Lung (tissue), 12 donors: ENCODE data around the gene OBSCN. TPM values are rescaled to one million over a fixed set of nuclear protein-coding genes. Genes with fewer than 3 reads are reported as not detected.

ENCODE experiments used
- ATAC-seq: fragments of 200-7000 bp; cut with Tn5 transposase; one replicate; pipeline ENCODE4 v1.9.1; 2020; ENCODE audit warnings: moderate number of reproducible peaks; ENCODE audit not compliant: insufficient read depth, low FRiP score
- DNase-seq, 3 donors: peaks; one replicate each; pipeline ENCODE4 v3.0.0-alpha.2; 2013 to 2017
- H3K27ac ChIP-seq, 2 donors: one replicate each; pipeline ENCODE4 v1.5.1; 2013; ENCODE audit warnings: mild to moderate bottlenecking in 2 of 2, moderate library complexity in 2 of 2, control low read depth in 1 of 2, inconsistent platforms in 1 of 2, low read depth in 1 of 2, low read length in 1 of 2
- H3K27me3 ChIP-seq, 3 donors: one replicate each; pipeline ENCODE4 v1.5.1; 2013; ENCODE audit warnings: low read length in 2 of 3; ENCODE audit not compliant: control insufficient read depth in 3 of 3, insufficient read depth in 3 of 3
- H3K36me3 ChIP-seq, 4 donors: one replicate each; pipeline ENCODE4 v1.5.1; 2013; ENCODE audit warnings: low read length in 4 of 4, mild to moderate bottlenecking in 1 of 4, moderate library complexity in 1 of 4; ENCODE audit not compliant: control insufficient read depth in 4 of 4, insufficient read depth in 4 of 4
- H3K4me1 ChIP-seq, 5 donors: one replicate each; pipeline ENCODE4 v1.5.1; 2013; ENCODE audit warnings: low read length in 5 of 5, mild to moderate bottlenecking in 2 of 5, moderate library complexity in 1 of 5; ENCODE audit not compliant: control insufficient read depth in 5 of 5, insufficient read depth in 5 of 5
- H3K4me3 ChIP-seq: one replicate; pipeline ENCODE4 v1.5.1; 2013; ENCODE audit warnings: mild to moderate bottlenecking, control low read depth, moderate library complexity
- H3K9ac ChIP-seq, 2 donors: one replicate each; pipeline ENCODE4 v1.5.1; 2013; ENCODE audit warnings: low read length in 2 of 2, control low read depth in 1 of 2; ENCODE audit not compliant: insufficient read depth in 1 of 2
- H3K9me3 ChIP-seq, 4 donors: one replicate each; pipeline ENCODE4 v1.5.1; 2013; ENCODE audit warnings: low read length in 3 of 4, mild to moderate bottlenecking in 1 of 4, moderate library complexity in 1 of 4; ENCODE audit not compliant: control insufficient read depth in 4 of 4, insufficient read depth in 3 of 4
- CTCF ChIP-seq: IDR thresholded peaks from 2 replicates; pipeline ENCODE4 v1.5.1; 2012; ENCODE audit warnings: mild to moderate bottlenecking; ENCODE audit errors: control extremely low read depth, extremely low read depth
- WGBS, 2 donors: extraction: QIAGEN DNeasy Blood & Tissue Kit; methylation state at CpG; one replicate each; pipeline ENCODE4 v1.1.7; 2013; 5-methylcytosine and 5-hydroxymethylcytosine counted together
- polyA plus RNA-seq, 2 donors: library from polyadenylated mRNA; stranded (reverse); fragments of 200-250 nt; gene quantifications; one replicate each; pipeline ENCODE4 v1.2.1, GENCODE V29; 2013
- total RNA-seq, 2 donors: library from RNA; depleted of rRNA in 1 of 2; stranded (reverse); fragments of >200 nt in 1 of 2; gene quantifications; one replicate each; pipeline ENCODE4 v1.2.1, GENCODE V29; 2014 to 2021
- donor health status: control.
- donor health status: control.
- donor health status: Bipolar disorder and iron deficiency.
- donor health status: healthy.
- donor health status: DM: yes; HTN: yes; CAD: no.

Gene OBSCN
- total and polyA plus RNA-seq, 4 donors: 5.1 to 47.3 (median 25.4) TPM

- no peak overlapping the region for H3K27ac ChIP-seq
- TF ChIP-seq CTCF: no peak
- 90 to 91% methylated on average over 20 of the region's 20 CpGs for WGBS, 2 donors
Measured at GRCh38 chr1:228365271-228366061, 157.6 kb downstream of the OBSCN start.

GRCh38 chr1:228366062-228366865 lies 158.4 kb downstream of the OBSCN start:
- H3K9ac ChIP-seq: no peak overlapping the region
- H3K4me3 ChIP-seq: no peak overlapping the region
- H3K9me3 ChIP-seq: no peaks in the 10 kb centered on the region
- peak in 1 of 3 donors; percentile 11 for DNase-seq
- peaks cover 0 to 3% (median 0%) of the 10 kb centered on the region in 4 donors for H3K36me3 ChIP-seq
- ATAC-seq: no peak
- H3K27me3 ChIP-seq: no peaks in the 10 kb centered on the region
- no peak for TF ChIP-seq CTCF
- WGBS, 2 donors: 92 to 96% methylated on average over 22 to 23 of the region's 23 CpGs
- H3K27ac ChIP-seq: no peak overlapping the region
- H3K4me1 ChIP-seq: peaks cover 0 to 3% (median 0%) of the 10 kb centered on the region in 5 donors

More at GRCh38 chr1:228365271-228366061, 157.6 kb downstream of the OBSCN start:
- Histone ChIP-seq H3K9me3 (no peaks in the 10 kb centered on the region), H3K9ac (no peak overlapping the region), H3K4me1 (peaks cover 0 to 3% (median 0%) of the 10 kb centered on the region in 5 donors), H3K36me3 (no peaks in the 10 kb centered on the region), H3K27me3 (no peaks in the 10 kb centered on the region), H3K4me3 (no peak overlapping the region)
- DNase-seq (peak in 1 of 3 donors; percentile 11), ATAC-seq (no peak)

- TF ChIP-seq CTCF: no peak
- Histone ChIP-seq H3K27ac (peak overlapping the region in 1 of 2 donors; percentile 30), H3K9me3 (no peaks in the 10 kb centered on the region), H3K36me3 (peaks cover 0 to 3% (median 0%) of the 10 kb centered on the region in 4 donors), H3K4me3 (no peak overlapping the region), H3K27me3 (no peaks in the 10 kb centered on the region), H3K4me1 (peaks cover 0 to 3% (median 0%) of the 10 kb centered on the region in 5 donors), H3K9ac (no peak overlapping the region)
- DNase-seq (peak in 1 of 3 donors; percentile 12), ATAC-seq (no peak)
- 75 to 87% methylated on average over 24 of the region's 24 CpGs for WGBS, 2 donors
Measured at GRCh38 chr1:228366866-228367741, 159.3 kb downstream of the OBSCN start.
